ENCODE data around the gene PRDM5.

Gene PRDM5

DNA sequence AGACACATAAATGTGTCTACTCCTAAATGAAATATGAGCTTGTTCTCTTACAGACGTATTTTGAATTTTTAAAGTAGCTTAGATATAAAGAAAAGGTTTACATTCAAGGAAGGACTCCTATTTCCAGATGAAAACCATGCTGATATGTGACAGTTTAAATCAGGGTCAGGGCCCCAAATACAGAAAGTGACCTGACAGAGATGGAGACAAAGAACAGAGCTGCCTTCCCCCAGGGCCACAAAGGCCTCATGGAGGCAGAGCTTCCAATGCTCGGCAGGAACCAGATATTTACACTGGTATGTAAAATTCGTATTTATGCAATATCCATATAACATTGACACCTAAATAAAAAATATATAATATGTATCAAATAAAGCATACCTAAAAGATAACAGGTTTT is 124.0 kb downstream of the PRDM5 start:
- POLR2A ChIA-PET (ENCODE audit: low non-redundant PET): no interaction called here
- H3K27ac ChIP-seq: no peak overlapping the region
- DNase-seq (ENCODE audit: low spot score): no peak
- CTCF ChIA-PET: no interaction called here
- TF ChIP-seq CTCF (conservative IDR thresholded peaks at IDR 0.05; ENCODE audit: low read depth): no peak

- DNase-seq (ENCODE audit: low spot score): no peak
- no peak overlapping the region for H3K27ac ChIP-seq
- ChIA-PET POLR2A (ENCODE audit: low non-redundant PET) (no interaction called here), CTCF (no interaction called here)
- no peak for TF ChIP-seq CTCF (conservative IDR thresholded peaks at IDR 0.05; ENCODE audit: low read depth)
Observed at GRCh38 chr4:120796271-120796670, 126.3 kb downstream of the PRDM5 start.

DNA sequence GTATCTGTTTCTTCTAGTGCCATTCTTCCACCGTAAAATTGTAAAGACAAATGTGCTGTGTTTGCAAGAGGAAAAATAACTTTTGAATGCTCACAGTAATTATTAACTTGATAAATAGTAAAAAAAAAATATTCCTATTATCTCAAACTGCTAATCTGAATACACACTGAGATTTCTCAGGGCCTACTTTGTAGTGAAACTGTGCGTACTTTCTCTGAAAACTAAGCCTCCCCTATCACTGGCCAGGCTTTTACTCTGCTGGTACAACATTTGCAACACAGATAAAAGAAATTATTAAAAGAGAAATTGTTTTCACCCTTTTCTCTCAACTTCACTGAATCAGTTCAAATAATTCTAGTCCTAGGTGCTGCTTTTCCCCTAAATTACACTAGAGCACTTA is 137.3 kb downstream of the PRDM5 start:
- H3K27ac ChIP-seq: no peak overlapping the region
- CTCF ChIA-PET: no interaction called here
- no peak for TF ChIP-seq CTCF (conservative IDR thresholded peaks at IDR 0.05; ENCODE audit: low read depth)
- POLR2A ChIA-PET (ENCODE audit: low non-redundant PET): no interaction called here
- no peak for DNase-seq (ENCODE audit: low spot score)

- ChIA-PET CTCF (no interaction called here), POLR2A (ENCODE audit: low non-redundant PET) (interaction anchor here (0.5 kb wide), 1 partner anchor 703 kb away, joined by 3 read pairs; no protein-coding TSS in a partner anchor)
- no peak for TF ChIP-seq CTCF (conservative IDR thresholded peaks at IDR 0.05; ENCODE audit: low read depth)
- H3K27ac ChIP-seq: no peak overlapping the region
- DNase-seq (ENCODE audit: low spot score): no peak
Observed at GRCh38 chr4:120777459-120777858, 145.1 kb downstream of the PRDM5 start.

DNA sequence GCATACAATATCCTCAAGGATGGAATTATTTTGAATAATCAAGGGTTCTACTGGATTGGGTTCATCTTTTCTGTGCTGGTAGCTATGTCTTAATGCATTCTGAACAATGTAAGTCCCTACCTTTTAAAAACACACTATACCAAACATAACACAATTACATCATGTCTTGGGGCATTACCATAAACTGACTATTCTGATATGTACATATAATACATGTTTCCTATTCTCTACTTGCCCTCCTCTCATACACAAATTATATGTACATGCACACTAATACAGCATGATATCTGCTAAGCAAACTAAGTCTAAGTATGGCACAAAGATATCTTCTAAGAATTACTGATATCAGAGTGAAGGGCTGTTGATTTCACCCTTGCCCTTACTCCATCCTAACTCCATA is 147.1 kb downstream of the PRDM5 start:
- CTCF ChIA-PET: no interaction called here
- POLR2A ChIA-PET (ENCODE audit: low non-redundant PET): no interaction called here
- DNase-seq (ENCODE audit: low spot score): no peak
- H3K27ac ChIP-seq: no peak overlapping the region
- no peak for TF ChIP-seq CTCF (conservative IDR thresholded peaks at IDR 0.05; ENCODE audit: low read depth)

DNA sequence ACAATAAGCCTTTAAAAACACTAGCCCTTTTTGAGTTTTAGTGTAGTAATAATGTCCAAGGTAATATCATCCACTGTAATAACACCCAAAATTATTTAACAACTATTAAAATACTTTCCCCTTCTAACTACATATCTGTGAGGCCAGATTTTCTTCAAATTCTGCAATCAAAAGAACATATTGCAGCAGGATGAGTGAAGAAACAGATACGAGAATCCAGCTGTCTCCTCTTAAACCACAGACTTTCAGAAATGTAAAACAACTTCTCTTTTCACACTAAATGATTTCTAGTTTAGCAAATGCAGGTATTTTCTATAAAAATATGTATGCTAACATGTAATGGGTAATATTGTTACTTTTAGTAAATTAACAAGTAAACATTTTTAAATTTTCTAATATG is 148.9 kb downstream of the PRDM5 start:
- TF ChIP-seq CTCF (conservative IDR thresholded peaks at IDR 0.05; ENCODE audit: low read depth): no peak
- DNase-seq (ENCODE audit: low spot score): no peak
- no peak overlapping the region for H3K27ac ChIP-seq
- ChIA-PET POLR2A (ENCODE audit: low non-redundant PET) (no interaction called here), CTCF (no interaction called here)

DNA sequence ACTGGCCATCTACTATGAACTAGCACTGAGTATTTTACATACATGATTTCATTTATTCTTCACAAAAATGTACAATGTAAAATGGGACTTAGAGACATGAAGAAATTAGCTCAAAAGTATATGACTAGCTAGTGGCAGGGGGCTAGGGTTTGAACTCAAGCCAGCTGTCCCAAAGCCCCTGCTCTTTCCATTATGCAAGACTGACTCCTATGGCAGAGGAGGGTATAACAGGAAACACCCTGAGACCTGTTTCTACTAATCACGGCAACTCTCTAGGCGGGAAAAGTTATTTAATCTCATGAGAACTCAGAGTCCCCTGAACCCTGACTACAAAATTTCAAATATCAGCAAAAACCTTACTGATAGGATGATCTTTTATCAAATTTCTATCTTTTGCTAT is 150.6 kb downstream of the PRDM5 start:
- ChIA-PET CTCF (interaction anchor here (0.6 kb wide), 1 partner anchor 115 kb away, joined by 3 read pairs; no protein-coding TSS in a partner anchor), POLR2A (ENCODE audit: low non-redundant PET) (no interaction called here)
- no peak overlapping the region for H3K27ac ChIP-seq
- no peak for TF ChIP-seq CTCF (conservative IDR thresholded peaks at IDR 0.05; ENCODE audit: low read depth)
- DNase-seq (ENCODE audit: low spot score): no peak

Data from RWPE1 (cell line).